Measurements from ENCODE around the gene IDH3B. TPM values are rescaled to one million over a fixed set of nuclear protein-coding genes. Genes with fewer than 3 reads are reported as not detected.

Gene IDH3B
- total RNA-seq, 1 donor from 2014 or later: 103 TPM

- DNase-seq: no peak
- peaks cover 6% of the 10 kb centered on the region for H3K27me3 Mint-ChIP-seq (ENCODE audit: unreplicated experiment)
- H3K9me3 Mint-ChIP-seq (ENCODE audit: unreplicated experiment): peaks cover 1% of the 10 kb centered on the region
- no peak overlapping the region for H3K27ac Mint-ChIP-seq (ENCODE audit: unreplicated experiment)
- H3K36me3 Mint-ChIP-seq (ENCODE audit: unreplicated experiment): no peaks in the 10 kb centered on the region
- TF ChIP-seq CTCF (IDR thresholded peaks at IDR 0.05; ENCODE audit: partially characterized antibody, unreplicated experiment): no peak
- no peak overlapping the region for H3K4me3 Mint-ChIP-seq (ENCODE audit: unreplicated experiment)
- H3K4me1 Mint-ChIP-seq (ENCODE audit: low read depth, unreplicated experiment): no peaks in the 10 kb centered on the region
Measured at GRCh38 chr20:2672446-2672845, 8.4 kb upstream of the IDH3B start.

- Mint-ChIP-seq H3K4me1 (ENCODE audit: low read depth, unreplicated experiment) (no peaks in the 10 kb centered on the region), H3K27me3 (ENCODE audit: unreplicated experiment) (peaks cover 6% of the 10 kb centered on the region), H3K9me3 (ENCODE audit: unreplicated experiment) (peaks cover 1% of the 10 kb centered on the region), H3K4me3 (ENCODE audit: unreplicated experiment) (no peak overlapping the region), H3K36me3 (ENCODE audit: unreplicated experiment) (no peaks in the 10 kb centered on the region), H3K27ac (ENCODE audit: unreplicated experiment) (no peak overlapping the region)
- no peak for TF ChIP-seq CTCF (IDR thresholded peaks at IDR 0.05; ENCODE audit: partially characterized antibody, unreplicated experiment)
- no peak for DNase-seq
Measured at GRCh38 chr20:2671977-2672376, 8.0 kb upstream of the IDH3B start.

- Mint-ChIP-seq H3K4me3 (ENCODE audit: unreplicated experiment) (peak overlapping the region; percentile 95), H3K27me3 (ENCODE audit: unreplicated experiment) (peaks cover 8% of the 10 kb centered on the region), H3K36me3 (ENCODE audit: unreplicated experiment) (peaks cover 4% of the 10 kb centered on the region), H3K9me3 (ENCODE audit: unreplicated experiment) (peaks cover 11% of the 10 kb centered on the region), H3K27ac (ENCODE audit: unreplicated experiment) (peak overlapping the region; percentile 87), H3K4me1 (ENCODE audit: low read depth, unreplicated experiment) (peaks cover 4% of the 10 kb centered on the region)
- no peak for TF ChIP-seq CTCF (IDR thresholded peaks at IDR 0.05; ENCODE audit: partially characterized antibody, unreplicated experiment)
- no peak for DNase-seq
Measured at GRCh38 chr20:2663364-2663886, 591 bp downstream of the IDH3B start.

GRCh38 chr20:2659547-2659946, 4.5 kb downstream of the IDH3B start:
- H3K27ac Mint-ChIP-seq (ENCODE audit: unreplicated experiment): no peak overlapping the region
- no peak overlapping the region for H3K4me3 Mint-ChIP-seq (ENCODE audit: unreplicated experiment)
- H3K4me1 Mint-ChIP-seq (ENCODE audit: low read depth, unreplicated experiment): peaks cover 6% of the 10 kb centered on the region
- peaks cover 4% of the 10 kb centered on the region for H3K36me3 Mint-ChIP-seq (ENCODE audit: unreplicated experiment)
- no peak for DNase-seq
- H3K9me3 Mint-ChIP-seq (ENCODE audit: unreplicated experiment): peaks cover 14% of the 10 kb centered on the region
- peaks cover 13% of the 10 kb centered on the region for H3K27me3 Mint-ChIP-seq (ENCODE audit: unreplicated experiment)
- no peak for TF ChIP-seq CTCF (IDR thresholded peaks at IDR 0.05; ENCODE audit: partially characterized antibody, unreplicated experiment)

GRCh38 chr20:2658414-2659354, 5.3 kb downstream of the IDH3B start:
- no peak for TF ChIP-seq CTCF (IDR thresholded peaks at IDR 0.05; ENCODE audit: partially characterized antibody, unreplicated experiment)
- H3K27ac Mint-ChIP-seq (ENCODE audit: unreplicated experiment): peak overlapping the region; percentile 55
- H3K27me3 Mint-ChIP-seq (ENCODE audit: unreplicated experiment): peaks cover 10% of the 10 kb centered on the region
- H3K9me3 Mint-ChIP-seq (ENCODE audit: unreplicated experiment): peaks cover 10% of the 10 kb centered on the region
- no peak for DNase-seq
- H3K4me1 Mint-ChIP-seq (ENCODE audit: low read depth, unreplicated experiment): peaks cover 6% of the 10 kb centered on the region
- peaks cover 4% of the 10 kb centered on the region for H3K36me3 Mint-ChIP-seq (ENCODE audit: unreplicated experiment)
- peak overlapping the region; percentile 54 for H3K4me3 Mint-ChIP-seq (ENCODE audit: unreplicated experiment)

All from glutamatergic neuron (in vitro differentiated cells).